Activated naive CD8-positive, alpha-beta T cell treated with anti-CD3 and anti-CD28 coated beads for 36 hours (primary cell): ENCODE measurements around the gene STXBP2. TPM values are rescaled to one million over a fixed set of nuclear protein-coding genes. Genes with fewer than 3 reads are reported as not detected.

Experiments used
- DNase-seq: peaks from one replicate; pipeline ENCODE4 v3.0.0; 2021
- H3K27ac Mint-ChIP-seq: one replicate; pipeline ENCODE4 v1.8.0; 2022; ENCODE audit warnings: mild to moderate bottlenecking, moderate library complexity, mixed read lengths
- H3K27me3 Mint-ChIP-seq: one replicate; pipeline ENCODE4 v1.8.0; 2022; ENCODE audit warnings: mild to moderate bottlenecking, mixed read lengths
- H3K36me3 Mint-ChIP-seq: one replicate; pipeline ENCODE4 v1.8.0; 2021; ENCODE audit warnings: mild to moderate bottlenecking, mixed read lengths
- H3K4me1 Mint-ChIP-seq: one replicate; pipeline ENCODE4 v1.8.0; 2021; ENCODE audit warnings: mixed read lengths
- H3K4me3 Mint-ChIP-seq: one replicate; pipeline ENCODE4 v1.8.0; 2022; ENCODE audit warnings: mild to moderate bottlenecking, moderate library complexity, mixed read lengths
- H3K9me3 Mint-ChIP-seq: one replicate; pipeline ENCODE4 v1.8.0; 2022; ENCODE audit warnings: mixed read lengths
- total RNA-seq, 2 experiments: library from RNA; stranded (reverse); gene quantifications; one replicate each; pipeline ENCODE4 v1.2.3, GENCODE V29; 2021

STXBP2 gene
- total RNA-seq = 10 to 100 TPM; 73.3 to 73.5 TPM

GRCh38 chr19:7636691-7637373 lies at the start of gene STXBP2:
Gene STXBP2, plus strand, starts transcription at chr19:7637110. Its CDS starts 40 bp downstream, at chr19:7637150.
- peak within 1 kb of the TSS; percentile 85 for H3K4me3 Mint-ChIP-seq
- no peaks in the 10 kb centered on the region for H3K27me3 Mint-ChIP-seq
- H3K27ac Mint-ChIP-seq = peak within 1 kb of the TSS; percentile 82
- no peaks in the 10 kb centered on the region for H3K9me3 Mint-ChIP-seq
- peaks cover 9% of the 10 kb centered on the region for H3K4me1 Mint-ChIP-seq
- peak; percentile 91 for DNase-seq
- H3K36me3 Mint-ChIP-seq = peaks cover 6% of the 10 kb centered on the region

GRCh38 chr19:7589822-7590221 lies 47.1 kb upstream of the STXBP2 start:
- Mint-ChIP-seq H3K36me3 (no peaks in the 10 kb centered on the region), H3K4me3 (no peak overlapping the region), H3K27ac (no peak overlapping the region), H3K9me3 (no peaks in the 10 kb centered on the region), H3K27me3 (peaks cover 17% of the 10 kb centered on the region), H3K4me1 (no peaks in the 10 kb centered on the region)
- no peak for DNase-seq

GRCh38 chr19:7590256-7590655 lies 46.7 kb upstream of the STXBP2 start:
- no peak overlapping the region for H3K4me3 Mint-ChIP-seq
- DNase-seq = no peak
- peaks cover 22% of the 10 kb centered on the region for H3K27me3 Mint-ChIP-seq
- H3K9me3 Mint-ChIP-seq = no peaks in the 10 kb centered on the region
- no peaks in the 10 kb centered on the region for H3K4me1 Mint-ChIP-seq
- no peaks in the 10 kb centered on the region for H3K36me3 Mint-ChIP-seq
- H3K27ac Mint-ChIP-seq = no peak overlapping the region

- Mint-ChIP-seq H3K27me3 (peaks cover 47% of the 10 kb centered on the region), H3K4me1 (no peaks in the 10 kb centered on the region), H3K27ac (no peak within 1 kb of the TSS), H3K4me3 (peak within 1 kb of the TSS; percentile 67), H3K36me3 (no peaks in the 10 kb centered on the region), H3K9me3 (peaks cover 1% of the 10 kb centered on the region)
- peak; percentile 62 for DNase-seq
These were observed 41.3 kb upstream of the STXBP2 start, which contains the start of gene CAMSAP3 for GRCh38 chr19:7595466-7596133. Gene CAMSAP3, plus strand, starts transcription at chr19:7595863. Its CDS starts 140 bp downstream, at chr19:7596003.

GRCh38 chr19:7596211-7596937 lies 40.5 kb upstream of the STXBP2 start:
- no peaks in the 10 kb centered on the region for H3K4me1 Mint-ChIP-seq

GRCh38 chr19:7597689-7598088 lies 39.2 kb upstream of the STXBP2 start:
- DNase-seq = no peak
- no peaks in the 10 kb centered on the region for H3K4me1 Mint-ChIP-seq
- H3K4me3 Mint-ChIP-seq = no peak overlapping the region
- H3K27ac Mint-ChIP-seq = no peak overlapping the region
- H3K36me3 Mint-ChIP-seq = no peaks in the 10 kb centered on the region
- H3K27me3 Mint-ChIP-seq = peaks cover 52% of the 10 kb centered on the region
- peaks cover 4% of the 10 kb centered on the region for H3K9me3 Mint-ChIP-seq

More at GRCh38 chr19:7596211-7596937, 40.5 kb upstream of the STXBP2 start:
- Mint-ChIP-seq H3K9me3 (peaks cover 4% of the 10 kb centered on the region), H3K4me3 (peak overlapping the region; percentile 67), H3K27ac (no peak overlapping the region), H3K27me3 (peaks cover 47% of the 10 kb centered on the region), H3K36me3 (no peaks in the 10 kb centered on the region)
- DNase-seq = no peak

GRCh38 chr19:7598180-7598579 lies 38.7 kb upstream of the STXBP2 start:
- Mint-ChIP-seq H3K9me3 (peaks cover 4% of the 10 kb centered on the region), H3K36me3 (no peaks in the 10 kb centered on the region), H3K27me3 (peaks cover 51% of the 10 kb centered on the region), H3K27ac (no peak overlapping the region), H3K4me1 (no peaks in the 10 kb centered on the region), H3K4me3 (no peak overlapping the region)
- no peak for DNase-seq

GRCh38 chr19:7600721-7601120 lies 36.2 kb upstream of the STXBP2 start:
- no peak overlapping the region for H3K4me3 Mint-ChIP-seq
- DNase-seq = no peak
- H3K36me3 Mint-ChIP-seq = no peaks in the 10 kb centered on the region
- H3K27me3 Mint-ChIP-seq = peaks cover 32% of the 10 kb centered on the region
- no peaks in the 10 kb centered on the region for H3K4me1 Mint-ChIP-seq
- peaks cover 4% of the 10 kb centered on the region for H3K9me3 Mint-ChIP-seq
- no peak overlapping the region for H3K27ac Mint-ChIP-seq

GRCh38 chr19:7602240-7602934 lies 34.5 kb upstream of the STXBP2 start:
- Mint-ChIP-seq H3K9me3 (peaks cover 4% of the 10 kb centered on the region), H3K36me3 (no peaks in the 10 kb centered on the region), H3K4me1 (no peaks in the 10 kb centered on the region), H3K4me3 (no peak overlapping the region), H3K27ac (no peak overlapping the region), H3K27me3 (peaks cover 25% of the 10 kb centered on the region)
- DNase-seq = no peak

- Mint-ChIP-seq H3K4me3 (no peak overlapping the region), H3K9me3 (peaks cover 4% of the 10 kb centered on the region), H3K27ac (no peak overlapping the region), H3K27me3 (peaks cover 18% of the 10 kb centered on the region), H3K36me3 (no peaks in the 10 kb centered on the region), H3K4me1 (no peaks in the 10 kb centered on the region)
- no peak for DNase-seq
These were observed 33.9 kb upstream of the STXBP2 start for GRCh38 chr19:7602935-7603497.

GRCh38 chr19:7603919-7604318 lies 33.0 kb upstream of the STXBP2 start:
- DNase-seq = no peak
- peaks cover 12% of the 10 kb centered on the region for H3K27me3 Mint-ChIP-seq
- H3K4me3 Mint-ChIP-seq = no peak overlapping the region
- H3K4me1 Mint-ChIP-seq = no peaks in the 10 kb centered on the region
- H3K9me3 Mint-ChIP-seq = peaks cover 4% of the 10 kb centered on the region
- H3K36me3 Mint-ChIP-seq = no peaks in the 10 kb centered on the region
- no peak overlapping the region for H3K27ac Mint-ChIP-seq

GRCh38 chr19:7605490-7606222 lies 31.3 kb upstream of the STXBP2 start:
- no peaks in the 10 kb centered on the region for H3K4me1 Mint-ChIP-seq

GRCh38 chr19:7606289-7606688 lies 30.6 kb upstream of the STXBP2 start:
- peaks cover 12% of the 10 kb centered on the region for H3K27me3 Mint-ChIP-seq
- no peaks in the 10 kb centered on the region for H3K36me3 Mint-ChIP-seq
- H3K4me3 Mint-ChIP-seq = no peak overlapping the region
- no peaks in the 10 kb centered on the region for H3K4me1 Mint-ChIP-seq
- DNase-seq = no peak
- H3K9me3 Mint-ChIP-seq = no peaks in the 10 kb centered on the region
- H3K27ac Mint-ChIP-seq = no peak overlapping the region

More at GRCh38 chr19:7605490-7606222, 31.3 kb upstream of the STXBP2 start:
- H3K9me3 Mint-ChIP-seq = peaks cover 2% of the 10 kb centered on the region
- no peaks in the 10 kb centered on the region for H3K36me3 Mint-ChIP-seq
- no peak overlapping the region for H3K4me3 Mint-ChIP-seq
- no peak overlapping the region for H3K27ac Mint-ChIP-seq
- peak; percentile 55 for DNase-seq
- peaks cover 12% of the 10 kb centered on the region for H3K27me3 Mint-ChIP-seq
